Adrenal gland (tissue), 12 donors: ENCODE data around the gene ZMAT5. TPM values are rescaled to one million over a fixed set of nuclear protein-coding genes. Genes with fewer than 3 reads are reported as not detected.

Experiments
- DNase-seq, 7 donors: peaks; one replicate each; pipeline ENCODE4 v3.0.0-alpha.2; 2019 to 2020
- H3K27ac ChIP-seq, 5 donors: fragments of 200-600 bp; sonication (generic) in 4 of 5; 1 replicate in 3 of 5; 2 replicates in 2 of 5; pipeline versions ENCODE4 v1.5.1 to v1.8.0; 2016 to 2020; ENCODE audit warnings: mild to moderate bottlenecking in 1 of 5
- H3K27me3 ChIP-seq: fragments of 200-600 bp; 2 replicates; pipeline ENCODE4 v1.8.0; 2021
- H3K36me3 ChIP-seq, 2 donors: fragments of 200-600 bp; replicated peaks in 1 of 2; 1 replicate in 1 of 2; 2 replicates in 1 of 2; pipeline versions ENCODE4 v1.5.1 to v1.8.0; 2018 to 2022
- H3K4me1 ChIP-seq, 2 donors: fragments of 200-600 bp; replicated peaks in 1 of 2; 1 replicate in 1 of 2; 2 replicates in 1 of 2; pipeline versions ENCODE4 v1.5.1 to v1.8.0; 2018 to 2021
- H3K4me3 ChIP-seq, 4 donors: fragments of 200-600 bp; sonication (generic) in 3 of 4; one replicate each; pipeline ENCODE4 v1.5.1; 2016 to 2018
- H3K9me3 ChIP-seq, 3 donors: fragments of 200-600 bp; sonication (generic) in 1 of 3; replicated peaks in 1 of 3; 1 replicate in 2 of 3; 2 replicates in 1 of 3; pipeline versions ENCODE4 v1.5.1 to v1.8.0; 2016 to 2021
- CTCF ChIP-seq, 6 experiments: fragments of 450-650 bp in 4 of 6; fragments of 200-600 bp in 2 of 6; sonication (generic) in 1 of 6; IDR thresholded peaks; 1 replicate in 5 of 6; 2 replicates in 1 of 6; pipeline versions ENCODE4 v1.5.1 to v1.8.0; 2016 to 2021; ENCODE audit warnings: antibody characterized with exemption in 6 of 6, mild to moderate bottlenecking in 2 of 6, moderate library complexity in 1 of 6
- POLR2A ChIP-seq, 2 donors: fragments of 450-650 bp; IDR thresholded peaks; one replicate each; pipeline ENCODE4 v1.6.1; 2017; ENCODE audit warnings: antibody characterized with exemption in 2 of 2, mild to moderate bottlenecking in 2 of 2, moderate library complexity in 1 of 2
- WGBS, 4 donors: extraction: QIAGEN DNeasy Blood & Tissue Kit in 2 of 4; methylation state at CpG; one replicate each; pipeline versions ENCODE4 v1.1.5 to v1.1.7; 2013 to 2017; 5-methylcytosine and 5-hydroxymethylcytosine counted together
- intact Hi-C, 2 donors: fragments of 100-400 bp; cut with DNase I; formaldehyde crosslinking; loops; one replicate each; pipeline versions ENCODE4 v1.14.1 to v1.15.0; 2022 to 2023
- polyA plus RNA-seq, 3 donors: library from polyadenylated mRNA; stranded (reverse); fragments of 200-250 nt in 2 of 3; fragments of 350-450 nt in 1 of 3; fragmentation: Illumina TruSeq in 1 of 3; extraction: RNeasy Lipid Tissue Mini Kit (QIAGEN cat#74804) in 1 of 3; gene quantifications; one replicate each; pipeline ENCODE4 v1.2.3, GENCODE V29; 2013 to 2014
- total RNA-seq, 9 donors: library from RNA; depleted of rRNA in 4 of 9; stranded (reverse); fragments of >200 nt in 4 of 9; fragments of 120-200 nt in 1 of 9; fragmentation: NEBNext Ultra II Directional in 1 of 9; extraction: Animal tissue kit (Norgen Biotek cat#: 25700) in 1 of 9; gene quantifications; one replicate each; pipeline versions ENCODE4 v1.1.0 to v1.2.4, GENCODE V29; 2013 to 2023
- donor health status: healthy with polysubstance abuse.
- donor health status: Bipolar disorder and iron deficiency.
- donor health status: DM: yes; HTN: yes; CAD: no.
- donor health status: DM: no; HTN: no; CAD: no.
- donor health status: DM: no; HTN: no; CAD: no.
- donor health status: DM: yes; HTN: yes; CAD: no.

The ZMAT5 gene
- total and polyA plus RNA-seq, 12 donors = 13.1 to 97.8 (median 34.8) TPM

GRCh38 chr22:29719899-29720645 lies 46.7 kb downstream of the ZMAT5 start, which contains the start of gene CABP7:
Gene CABP7 (plus strand): TSS chr22:29720003. CDS start chr22:29720425, 422 bp downstream.
- Histone ChIP-seq H3K27me3 (peaks cover 22% of the 10 kb centered on the region), H3K4me3 (peak within 1 kb of the TSS in 2 of 4 donors; percentile 1 to 51), H3K27ac (peak within 1 kb of the TSS in 1 of 5 donors; percentile 40), H3K9me3 (no peaks in the 10 kb centered on the region), H3K36me3 (no peaks in the 10 kb centered on the region), H3K4me1 (peaks cover 7 to 10% of the 10 kb centered on the region in 2 donors)
- no peak for TF ChIP-seq CTCF (IDR thresholded peaks at IDR 0.05)
- intact Hi-C loops = no loop called here
- no peak for DNase-seq
- WGBS, 4 donors = 0 to 1% (median 0%) methylated on average over 1 to 113 of the region's 115 CpGs

- Histone ChIP-seq H3K9me3 (no peaks in the 10 kb centered on the region), H3K27ac (no peak overlapping the region), H3K27me3 (peaks cover 22% of the 10 kb centered on the region), H3K36me3 (no peaks in the 10 kb centered on the region), H3K4me1 (peaks cover 7 to 10% of the 10 kb centered on the region in 2 donors), H3K4me3 (peak overlapping the region in 1 of 4 donors; percentile 51)
- 27 to 63% (median 44%) methylated on average over 9 to 24 of the region's 24 CpGs for WGBS, 4 donors
- intact Hi-C loops = no loop called here
- DNase-seq = no peak
- TF ChIP-seq CTCF (IDR thresholded peaks at IDR 0.05) (no peak), POLR2A (IDR thresholded peaks at IDR 0.05) (no peak)
Measured at GRCh38 chr22:29718949-29719898, 47.6 kb downstream of the ZMAT5 start.

- Histone ChIP-seq H3K27me3 (peaks cover 22% of the 10 kb centered on the region), H3K4me3 (no peak overlapping the region), H3K36me3 (no peaks in the 10 kb centered on the region), H3K27ac (no peak overlapping the region), H3K9me3 (no peaks in the 10 kb centered on the region), H3K4me1 (peaks cover 6 to 7% of the 10 kb centered on the region in 2 donors)
- DNase-seq = no peak
- intact Hi-C loops = no loop called here
- WGBS, 4 donors = 85 to 92% (median 88%) methylated on average over 11 of the region's 11 CpGs
- TF ChIP-seq POLR2A (IDR thresholded peaks at IDR 0.05) (no peak), CTCF (IDR thresholded peaks at IDR 0.05) (no peak)
Measured at GRCh38 chr22:29717789-29718188, 49.0 kb downstream of the ZMAT5 start.
